Mesenchymal stem cell (in vitro differentiated cells and primary cell): ENCODE results near the gene PBRM1.

Experiments
- DNase-seq: peaks from one replicate; pipeline ENCODE4 v3.0.0-alpha.2; 2013
- H2AFZ ChIP-seq: one replicate; pipeline ENCODE4 v1.6.1; 2013; ENCODE audit warnings: low read depth, mild to moderate bottlenecking, control low read depth, inconsistent platforms, low read length, moderate library complexity
- H2AK5ac ChIP-seq: 2 replicates; pipeline ENCODE4 v1.6.1; 2013; ENCODE audit warnings: low read length, moderate library complexity, mild to moderate bottlenecking, inconsistent platforms; ENCODE audit not compliant: severe bottlenecking
- H2BK120ac ChIP-seq: one replicate; pipeline ENCODE4 v1.6.1; 2013; ENCODE audit warnings: low read depth, mild to moderate bottlenecking, inconsistent platforms, low read length, moderate library complexity
- H2BK12ac ChIP-seq, 2 experiments: one replicate each; pipeline ENCODE4 v1.6.1; 2013; ENCODE audit warnings: inconsistent platforms in 2 of 2, low read length in 2 of 2, mild to moderate bottlenecking in 2 of 2, moderate library complexity in 2 of 2, control low read depth in 1 of 2
- H2BK15ac ChIP-seq: one replicate; pipeline ENCODE4 v1.6.1; 2013; ENCODE audit warnings: mild to moderate bottlenecking, low read depth, inconsistent platforms; ENCODE audit not compliant: poor library complexity, severe bottlenecking
- H2BK5ac ChIP-seq: 2 replicates; pipeline ENCODE4 v1.6.1; 2013; ENCODE audit warnings: low read depth, mild to moderate bottlenecking, low read length, control low read depth, inconsistent platforms; ENCODE audit not compliant: poor library complexity, severe bottlenecking
- H3K14ac ChIP-seq, 2 experiments: one replicate each; pipeline ENCODE4 v1.6.1; 2013; ENCODE audit warnings: inconsistent platforms in 2 of 2, low read length in 2 of 2, control low read depth in 1 of 2, mild to moderate bottlenecking in 1 of 2, moderate library complexity in 1 of 2
- H3K18ac ChIP-seq, 2 experiments: one replicate each; pipeline ENCODE4 v1.6.1; 2013; ENCODE audit warnings: inconsistent platforms in 2 of 2, low read length in 2 of 2, control low read depth in 1 of 2, low read depth in 1 of 2, mild to moderate bottlenecking in 1 of 2
- H3K23ac ChIP-seq, 2 experiments: one replicate each; pipeline ENCODE4 v1.6.1; 2013; ENCODE audit warnings: inconsistent platforms in 2 of 2, low read length in 2 of 2, mild to moderate bottlenecking in 2 of 2, moderate library complexity in 2 of 2, control low read depth in 1 of 2
- H3K27ac ChIP-seq: 2 replicates; pipeline ENCODE4 v1.5.1; 2013; ENCODE audit warnings: mild to moderate bottlenecking, moderate library complexity, low read length, control low read depth, inconsistent platforms; ENCODE audit not compliant: poor library complexity, severe bottlenecking
- H3K27me3 ChIP-seq, 2 experiments: 2 replicates each; pipeline versions ENCODE4 v1.6.1 to v1.7.0; 2013; ENCODE audit warnings: low read length in 2 of 2, mild to moderate bottlenecking in 2 of 2, moderate library complexity in 2 of 2, control low read depth in 1 of 2, inconsistent platforms in 1 of 2; ENCODE audit not compliant: control insufficient read depth in 1 of 2, insufficient read depth in 1 of 2
- H3K36me3 ChIP-seq, 2 experiments: 2 replicates each; pipeline versions ENCODE4 v1.6.1 to v1.7.0; 2013; ENCODE audit warnings: low read length in 2 of 2, control low read depth in 1 of 2, inconsistent platforms in 1 of 2, low read depth in 1 of 2, mild to moderate bottlenecking in 1 of 2; ENCODE audit not compliant: insufficient read depth in 2 of 2, control insufficient read depth in 1 of 2
- H3K4ac ChIP-seq, 2 experiments: one replicate each; pipeline ENCODE4 v1.6.1; 2013; ENCODE audit warnings: inconsistent platforms in 2 of 2, low read length in 2 of 2, mild to moderate bottlenecking in 2 of 2, moderate library complexity in 2 of 2, control low read depth in 1 of 2, low read depth in 1 of 2
- H3K4me1 ChIP-seq: 2 replicates; pipeline ENCODE4 v1.6.1; 2013; ENCODE audit warnings: low read depth, low read length, control low read depth; ENCODE audit not compliant: control insufficient read depth, insufficient read depth
- H3K4me2 ChIP-seq: 2 replicates; pipeline ENCODE4 v1.6.1; 2013; ENCODE audit warnings: low read length, mild to moderate bottlenecking, inconsistent platforms; ENCODE audit not compliant: poor library complexity, severe bottlenecking
- H3K4me3 ChIP-seq, 2 experiments: 2 replicates each; pipeline versions ENCODE4 v1.5.1 to v1.7.0; 2013; ENCODE audit warnings: low read length in 2 of 2, mild to moderate bottlenecking in 2 of 2, control low read depth in 1 of 2, low read depth in 1 of 2; ENCODE audit not compliant: insufficient read depth in 1 of 2
- H3K79me1 ChIP-seq: replicated peaks from 2 replicates; pipeline ENCODE4 v1.6.1; 2013; ENCODE audit warnings: mild to moderate bottlenecking, control low read depth, low read length, inconsistent platforms; ENCODE audit not compliant: poor library complexity, severe bottlenecking
- H3K9ac ChIP-seq: 2 replicates; pipeline ENCODE4 v1.7.0; 2013; ENCODE audit warnings: mild to moderate bottlenecking, low read length, moderate library complexity
- H3K9me3 ChIP-seq: 2 replicates; pipeline ENCODE4 v1.7.0; 2013; ENCODE audit warnings: mild to moderate bottlenecking, low read length; ENCODE audit not compliant: control insufficient read depth
- H4K8ac ChIP-seq: one replicate; pipeline ENCODE4 v1.6.1; 2013; ENCODE audit warnings: inconsistent platforms, mild to moderate bottlenecking, low read length, moderate library complexity
- H4K91ac ChIP-seq: one replicate; pipeline ENCODE4 v1.6.1; 2013; ENCODE audit warnings: mild to moderate bottlenecking, low read length, inconsistent platforms
- WGBS: methylation state at CpG from one replicate; pipeline ENCODE4 v1.1.7; 2013; ENCODE audit warnings: mixed read lengths; 5-methylcytosine and 5-hydroxymethylcytosine counted together

PBRM1 gene

DNA sequence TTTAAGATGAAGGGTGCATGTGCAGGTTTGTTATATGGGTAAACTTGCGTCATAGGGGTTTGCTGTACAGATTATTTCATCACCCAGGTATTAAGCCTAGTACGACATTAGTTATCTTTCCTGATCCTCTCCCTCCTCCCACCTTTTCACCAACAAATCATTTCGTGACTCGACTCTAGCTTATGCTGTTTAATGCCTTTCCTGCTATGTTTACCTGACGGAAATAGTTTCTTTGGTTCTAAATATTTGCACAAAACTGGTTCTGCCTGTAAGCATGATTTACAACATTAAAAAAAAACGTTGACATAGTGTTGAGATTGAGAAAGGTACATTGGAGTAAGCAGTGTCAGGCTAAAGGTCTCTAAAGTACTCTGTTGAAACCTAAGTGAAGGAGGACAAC lies 2.6 kb upstream of the PBRM1 start:
- H3K4me2 ChIP-seq: no peak overlapping the region
- H3K23ac ChIP-seq: no peak overlapping the region
- H2BK12ac ChIP-seq: no peak overlapping the region
- no peak overlapping the region for H3K14ac ChIP-seq
- peaks cover 6% of the 10 kb centered on the region for H3K79me1 ChIP-seq
- H3K9ac ChIP-seq: peak overlapping the region; percentile 96
- H3K4ac ChIP-seq: no peak overlapping the region
- H2AK5ac ChIP-seq: no peak overlapping the region
- DNase-seq: no peak
- no peak overlapping the region for H2BK5ac ChIP-seq
- no peaks in the 10 kb centered on the region for H3K27me3 ChIP-seq
- no peak overlapping the region for H2AFZ ChIP-seq
- no peak overlapping the region for H3K27ac ChIP-seq
- H3K4me3 ChIP-seq: no peak overlapping the region
- H3K18ac ChIP-seq: no peak overlapping the region
- H4K8ac ChIP-seq: no peak overlapping the region
- peaks cover 33 to 65% of the 10 kb centered on the region in 2 experiments for H3K36me3 ChIP-seq
- no peak overlapping the region for H4K91ac ChIP-seq
- 97% methylated on average over 6 of the region's 6 CpGs for WGBS
- H2BK15ac ChIP-seq: no peak overlapping the region
- peaks cover 8% of the 10 kb centered on the region for H3K4me1 ChIP-seq
- H3K9me3 ChIP-seq: no peaks in the 10 kb centered on the region
- no peak overlapping the region for H2BK120ac ChIP-seq

DNA sequence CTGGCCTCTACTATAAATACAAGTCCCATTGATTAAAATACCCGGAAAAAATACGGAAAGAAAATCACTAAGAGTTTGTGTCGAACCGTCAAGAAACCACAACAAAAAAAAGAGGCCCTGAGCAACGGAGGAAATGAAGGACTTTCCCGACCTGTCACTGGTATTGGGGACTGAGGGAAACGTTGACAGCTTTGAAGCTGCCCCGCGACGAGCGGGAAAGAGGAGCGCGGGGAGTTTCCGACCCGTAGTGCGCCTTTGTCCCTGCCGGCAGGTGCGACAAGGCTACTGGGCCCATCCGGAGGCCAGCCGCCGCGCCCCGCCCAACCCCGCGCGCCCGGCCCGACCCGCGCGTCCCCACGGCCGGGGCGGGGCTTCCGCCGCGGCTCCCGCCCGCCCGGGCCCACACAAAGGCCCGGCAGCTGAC lies 416 bp downstream of the PBRM1 start:
- Histone ChIP-seq H3K27ac (peak overlapping the region; percentile 77), H3K36me3 (peaks cover 18 to 38% of the 10 kb centered on the region in 2 experiments), H3K79me1 (peaks cover 7% of the 10 kb centered on the region), H3K27me3 (no peaks in the 10 kb centered on the region), H3K18ac (peak overlapping the region; percentile 98 to 100), H3K4me1 (peaks cover 8% of the 10 kb centered on the region), H2AFZ (no peak overlapping the region), H2BK12ac (no peak overlapping the region), H3K23ac (no peak overlapping the region), H3K9me3 (no peaks in the 10 kb centered on the region), H3K4me2 (peak overlapping the region; percentile 50), H3K4me3 (peak overlapping the region; percentile 85 to 96), H3K14ac (peak overlapping the region in 1 of 2 experiments; percentile 100), H4K8ac (peak overlapping the region; percentile 99), H2BK120ac (peak overlapping the region; percentile 99), H2AK5ac (no peak overlapping the region), H2BK5ac (no peak overlapping the region), H3K4ac (peak overlapping the region; percentile 92 to 100), H2BK15ac (peak overlapping the region; percentile 100), H4K91ac (peak overlapping the region; percentile 100), H3K9ac (peak overlapping the region; percentile 96)
- WGBS: 2% methylated on average over 15 of the region's 41 CpGs
- DNase-seq: peak; percentile 75

DNA sequence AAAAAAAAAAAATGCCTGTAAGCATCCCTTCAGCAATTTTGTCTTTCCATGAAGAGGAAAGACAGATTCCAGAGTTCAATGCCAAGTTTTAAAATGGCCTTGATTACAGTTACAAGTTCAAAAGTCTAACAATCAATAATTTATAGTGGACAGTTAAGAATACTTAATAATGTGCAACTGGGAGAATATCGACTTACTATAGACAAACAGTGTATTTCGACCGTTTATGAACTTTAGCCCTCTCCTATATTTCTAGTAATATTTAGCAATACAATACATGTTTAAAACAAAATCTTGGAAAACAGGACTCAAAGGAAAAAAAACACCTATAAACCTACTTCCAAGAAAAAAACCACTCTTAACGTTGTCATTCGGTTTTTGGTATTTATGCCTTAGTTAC lies 1.5 kb downstream of the PBRM1 start:
- Histone ChIP-seq H3K4me2 (no peak overlapping the region), H3K4me1 (peaks cover 8% of the 10 kb centered on the region), H2BK12ac (no peak overlapping the region), H3K27ac (no peak overlapping the region), H3K4me3 (peak overlapping the region in 1 of 2 experiments; percentile 96), H2BK5ac (no peak overlapping the region), H3K9me3 (no peaks in the 10 kb centered on the region), H3K18ac (no peak overlapping the region), H2BK120ac (no peak overlapping the region), H2AK5ac (no peak overlapping the region), H3K4ac (no peak overlapping the region), H3K9ac (peak overlapping the region; percentile 96), H2AFZ (no peak overlapping the region), H4K91ac (no peak overlapping the region), H2BK15ac (no peak overlapping the region), H3K36me3 (peaks cover 11 to 38% of the 10 kb centered on the region in 2 experiments), H3K14ac (no peak overlapping the region), H4K8ac (no peak overlapping the region), H3K79me1 (peaks cover 10% of the 10 kb centered on the region), H3K27me3 (no peaks in the 10 kb centered on the region), H3K23ac (no peak overlapping the region)
- 93% methylated on average over 3 of the region's 5 CpGs for WGBS
- DNase-seq: no peak

DNA sequence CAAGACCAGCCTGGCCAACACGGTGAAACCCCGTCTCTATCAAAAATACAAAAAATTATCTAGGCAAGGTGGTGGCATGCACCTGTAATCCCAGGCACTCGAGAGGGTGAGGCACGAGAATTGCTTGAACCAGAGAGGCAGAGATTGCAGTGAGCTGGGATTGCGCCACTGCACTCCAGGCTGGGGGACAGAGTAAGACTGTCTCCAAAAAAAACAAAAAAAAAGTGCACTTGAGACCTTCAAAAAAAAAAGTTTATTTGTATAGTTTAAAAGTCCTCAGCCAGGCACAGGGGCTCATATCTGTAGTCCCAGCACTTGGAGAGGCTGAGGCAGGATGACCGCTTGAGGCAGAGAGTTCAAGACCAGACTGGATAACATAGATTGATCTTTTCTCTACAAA lies 2.1 kb downstream of the PBRM1 start:
- Histone ChIP-seq H2BK5ac (no peak overlapping the region), H3K4me1 (peaks cover 8% of the 10 kb centered on the region), H3K27ac (no peak overlapping the region), H3K4ac (no peak overlapping the region), H4K8ac (no peak overlapping the region), H3K36me3 (peaks cover 7 to 38% of the 10 kb centered on the region in 2 experiments), H3K9ac (peak overlapping the region; percentile 96), H2AFZ (no peak overlapping the region), H2AK5ac (no peak overlapping the region), H3K4me3 (no peak overlapping the region), H2BK120ac (no peak overlapping the region), H3K14ac (no peak overlapping the region), H2BK15ac (no peak overlapping the region), H3K79me1 (peaks cover 8% of the 10 kb centered on the region), H3K9me3 (no peaks in the 10 kb centered on the region), H2BK12ac (no peak overlapping the region), H3K27me3 (no peaks in the 10 kb centered on the region), H3K23ac (no peak overlapping the region), H4K91ac (no peak overlapping the region), H3K4me2 (no peak overlapping the region), H3K18ac (no peak overlapping the region)
- DNase-seq: no peak
- 95% methylated on average over 5 of the region's 6 CpGs for WGBS
